HG02571 (cell line): ENCODE data around the gene PAK5.

Source experiments
- ATAC-seq: cut with Tn5 transposase; IDR thresholded peaks from one replicate; pipeline ENCODE4 v1.9.1; 2021; ENCODE audit warnings: mild to moderate bottlenecking, moderate library complexity; ENCODE audit not compliant: unreplicated experiment

The PAK5 gene

DNA sequence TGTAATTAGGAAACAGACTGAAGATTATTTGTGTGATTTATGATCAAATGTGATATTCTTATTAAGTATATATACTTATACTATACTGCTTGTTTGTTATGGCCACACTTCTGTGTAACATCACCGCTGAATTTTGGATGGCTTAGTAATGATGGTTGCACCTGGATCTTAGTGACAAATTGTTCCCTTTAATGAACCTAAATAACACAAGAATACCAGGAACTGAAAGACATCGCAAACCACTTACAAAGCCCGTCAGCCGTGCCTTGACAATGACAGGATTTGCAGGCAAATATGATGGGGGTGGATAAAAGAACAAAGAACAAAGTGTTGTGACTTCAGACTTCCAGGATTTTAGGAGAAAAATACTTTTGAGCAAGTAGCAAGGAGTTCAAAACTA lies 257.4 kb downstream of the PAK5 start:
- ATAC-seq, result no peak

DNA sequence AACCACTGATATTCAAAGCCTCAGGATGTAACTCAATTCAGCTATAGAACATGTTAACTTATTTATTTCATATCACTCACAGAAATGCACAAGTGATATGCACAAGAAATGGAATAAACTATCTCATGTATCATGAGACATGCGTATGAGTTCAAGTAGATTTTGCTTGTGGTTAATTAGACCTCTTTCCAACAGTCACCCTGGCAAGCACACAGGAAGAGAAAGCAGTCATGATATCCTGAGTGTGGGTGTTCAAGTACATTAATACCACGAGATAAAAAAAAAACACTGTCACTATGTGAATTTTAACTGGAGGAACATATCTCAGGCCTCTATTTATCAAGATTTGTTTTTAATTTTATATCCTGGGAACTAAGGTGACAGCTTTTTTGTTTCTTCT lies 260.3 kb downstream of the PAK5 start:
- no peak for ATAC-seq

DNA sequence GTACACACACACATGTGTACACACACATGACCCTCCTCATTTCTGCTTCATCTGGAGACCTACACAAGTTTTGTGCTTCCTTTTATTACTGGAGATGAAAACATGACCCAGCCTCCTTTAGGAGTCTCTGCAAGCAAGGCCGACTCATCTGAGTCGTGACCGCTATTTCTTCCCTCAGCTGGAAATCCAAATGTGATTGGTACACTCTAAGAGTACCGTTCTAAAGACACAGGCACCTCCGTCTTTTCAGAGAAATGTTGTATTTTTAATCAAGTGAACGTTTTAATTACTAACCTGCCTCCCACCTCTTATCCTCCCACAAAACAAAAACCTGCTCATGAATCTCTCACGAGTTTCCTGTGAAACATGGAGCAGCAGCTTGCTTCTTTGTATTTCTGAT lies 261.5 kb downstream of the PAK5 start:
- ATAC-seq, result no peak

DNA sequence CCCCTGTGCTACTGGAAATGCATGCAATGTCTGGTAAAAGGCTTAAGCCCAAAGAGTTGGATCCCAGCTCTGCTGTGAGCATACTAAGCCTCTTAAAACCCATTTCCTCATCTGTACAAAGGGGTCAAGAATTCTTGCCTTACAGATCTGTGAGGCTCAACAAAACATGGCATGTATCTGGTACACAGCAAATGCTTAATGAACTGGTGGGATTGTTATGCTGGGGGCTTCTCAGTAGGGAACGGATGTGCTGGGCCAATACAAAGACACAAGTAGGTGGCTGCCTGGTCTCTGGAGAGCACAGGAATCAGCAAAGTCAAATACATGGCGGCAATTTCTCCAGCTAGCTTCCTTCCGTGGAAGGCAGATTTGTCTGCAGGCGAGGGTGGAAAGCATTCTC lies 262.2 kb downstream of the PAK5 start:
- no peak for ATAC-seq

DNA sequence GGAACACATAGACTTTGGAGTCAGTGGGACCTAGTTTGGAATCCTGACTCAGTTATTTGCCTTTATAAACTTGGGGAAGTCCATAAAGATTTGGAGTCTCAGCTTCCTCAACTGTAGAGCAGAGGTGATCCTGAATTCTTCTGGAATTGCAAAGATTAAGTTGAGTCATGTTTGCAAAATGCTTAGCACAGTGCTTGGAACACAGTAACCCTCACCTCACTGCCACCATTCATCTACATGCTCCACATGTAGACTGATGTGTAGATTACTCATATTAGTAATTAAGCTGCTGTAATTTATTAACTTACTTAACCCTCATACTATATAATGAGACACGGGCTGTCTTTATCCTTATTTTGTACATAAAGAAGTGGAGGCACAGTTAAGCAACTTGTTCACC lies 263.0 kb downstream of the PAK5 start:
- no peak for ATAC-seq

DNA sequence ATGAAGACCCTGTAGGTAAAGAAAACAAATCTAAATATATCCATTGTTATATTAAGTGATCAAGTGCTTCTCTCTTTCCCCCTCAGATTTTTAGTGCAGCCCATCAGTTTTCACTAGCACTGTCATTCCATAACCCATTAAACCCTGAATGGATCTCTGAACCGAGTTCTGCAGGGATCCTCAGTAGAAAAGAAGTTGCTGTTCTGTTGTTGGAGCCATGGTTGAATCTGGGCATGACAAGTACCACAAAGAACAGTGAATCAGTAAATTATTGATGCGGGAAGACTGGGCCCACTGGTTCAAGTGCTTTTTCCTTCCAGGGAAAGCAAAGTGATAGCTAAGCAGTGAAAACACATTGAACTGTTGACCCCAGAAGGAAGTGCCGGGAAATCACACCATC lies 264.1 kb downstream of the PAK5 start:
- no peak for ATAC-seq

DNA sequence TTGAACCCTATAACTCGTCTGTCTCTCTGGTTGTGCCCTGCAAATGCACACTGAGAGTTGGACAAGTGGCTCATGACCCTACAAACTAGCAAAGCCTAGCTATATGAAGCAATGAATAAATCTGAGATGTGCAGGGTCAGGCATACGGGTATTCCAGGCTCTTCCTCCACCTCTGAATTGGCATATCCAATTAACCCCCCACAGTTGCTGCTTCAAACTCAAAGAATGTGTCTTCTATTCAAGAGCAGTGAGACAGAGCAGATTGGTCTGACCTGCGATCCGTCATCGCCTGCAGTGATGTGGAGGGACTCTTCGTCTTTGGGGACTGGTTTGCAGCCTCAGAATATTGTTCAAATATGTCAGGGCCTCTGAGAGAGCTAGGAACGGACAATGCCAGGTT lies 264.7 kb downstream of the PAK5 start:
- ATAC-seq, result no peak

DNA sequence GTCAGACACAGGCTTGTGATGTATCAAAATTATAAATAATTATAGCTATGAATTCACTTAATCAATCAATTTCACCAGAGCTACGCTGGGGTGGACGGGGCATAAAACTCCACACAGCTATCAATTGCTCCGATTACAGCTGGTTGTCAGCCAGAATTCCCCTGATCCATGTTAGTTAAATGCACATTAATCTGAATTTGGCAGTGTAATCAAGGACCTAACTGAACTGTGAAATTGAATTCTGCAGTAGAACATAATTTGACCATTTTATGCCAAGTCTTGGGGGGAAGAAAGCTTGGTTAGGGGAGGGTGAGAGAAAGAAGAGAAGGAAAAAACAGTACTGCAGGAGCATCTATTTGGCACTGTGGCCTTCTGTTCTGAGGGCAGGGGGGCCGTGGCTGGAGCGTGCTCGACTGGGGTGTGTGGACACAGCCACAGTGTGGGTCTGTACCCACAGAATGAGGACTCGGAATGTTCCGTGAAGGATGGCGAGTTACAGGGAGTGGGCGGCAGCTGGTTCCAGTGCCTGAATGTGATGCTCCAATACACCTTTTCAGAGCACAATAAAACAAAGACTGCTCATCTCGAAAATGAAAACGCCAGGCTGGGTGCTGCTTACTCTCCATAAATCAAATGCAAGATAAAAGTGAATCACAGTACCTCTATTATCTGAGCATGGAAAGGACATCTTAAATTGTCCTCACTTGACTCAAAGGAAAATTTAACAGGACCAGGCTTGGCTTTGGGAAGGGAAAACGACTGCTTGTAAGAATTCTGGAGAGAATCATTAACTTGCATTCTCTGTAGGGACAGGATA lies 265.3 kb downstream of the PAK5 start:
- no peak for ATAC-seq

DNA sequence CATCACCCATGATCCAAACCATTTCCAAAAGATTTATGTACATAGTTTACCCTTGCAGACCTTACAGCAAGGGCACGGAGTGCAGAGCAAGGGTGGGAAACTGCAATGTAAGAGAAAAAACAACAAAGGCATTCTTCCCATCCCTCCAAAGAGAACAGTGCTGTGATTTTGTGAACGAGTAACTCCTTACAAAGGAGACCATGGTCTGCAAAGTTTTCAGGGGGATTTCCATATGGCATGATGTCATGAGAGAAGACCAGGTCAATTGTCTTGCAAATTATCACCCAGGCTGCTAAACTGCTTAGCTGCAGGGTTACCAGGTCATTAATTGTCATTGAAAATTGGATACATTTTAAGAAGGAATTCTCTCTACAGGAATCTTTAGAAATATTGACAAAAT lies 266.2 kb downstream of the PAK5 start:
- ATAC-seq, result no peak

DNA sequence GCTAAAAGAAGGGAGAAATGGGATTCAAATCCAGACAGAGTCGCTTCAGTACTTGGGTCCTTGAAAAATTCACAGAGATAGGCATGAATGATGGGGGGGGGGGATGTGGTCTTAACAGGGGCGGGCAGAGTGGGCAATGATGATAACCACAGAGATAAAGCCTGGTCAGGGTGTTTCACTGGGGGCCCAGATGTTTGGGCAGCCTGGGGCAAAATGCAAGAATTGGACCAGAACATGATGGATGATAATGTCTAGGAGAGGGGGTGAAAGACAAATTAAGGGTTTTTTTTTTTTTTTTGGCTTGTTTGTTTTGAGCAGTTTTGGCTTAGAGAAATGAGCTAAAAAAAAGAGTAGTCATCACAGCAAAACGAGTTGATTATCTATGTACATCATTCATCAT lies 267.1 kb downstream of the PAK5 start:
- ATAC-seq, result no peak

DNA sequence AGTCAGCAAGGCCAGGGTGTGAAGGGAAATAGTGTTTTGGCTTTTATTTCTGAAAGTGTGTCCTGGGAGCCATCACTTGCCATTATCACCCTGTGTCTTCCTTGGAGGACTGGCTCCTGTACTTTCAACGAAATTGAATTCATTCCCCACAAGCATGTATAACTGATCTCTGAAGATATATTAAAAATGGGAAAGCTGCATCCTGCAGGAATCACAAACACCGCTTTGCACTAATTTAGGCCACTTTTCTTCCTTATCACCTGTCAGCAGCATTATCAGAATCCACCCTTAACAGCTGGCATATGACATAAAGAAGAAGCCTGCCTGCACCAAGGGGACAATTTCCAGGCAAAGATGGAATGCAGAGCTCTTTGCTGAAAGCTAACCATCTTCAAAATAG lies 268.3 kb downstream of the PAK5 start:
- ATAC-seq, result no peak

DNA sequence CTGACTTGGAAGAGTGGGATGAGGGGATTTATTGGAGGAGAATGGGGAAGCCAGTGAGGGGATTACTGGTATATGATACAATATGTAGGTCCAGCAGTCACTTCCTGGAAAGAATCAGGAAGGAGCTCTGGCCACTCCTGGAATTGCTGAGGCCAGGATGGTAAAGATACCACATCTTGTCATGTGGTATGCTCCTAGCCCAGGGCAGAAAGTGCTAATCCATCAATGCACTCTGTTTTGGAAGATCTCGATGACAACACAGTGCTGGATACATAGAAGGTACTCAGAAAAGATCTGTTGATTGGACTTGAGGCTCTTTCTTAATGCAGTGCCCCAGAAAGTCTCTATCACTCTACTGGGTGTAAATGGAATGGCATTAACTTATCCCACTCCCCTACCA lies 271.9 kb downstream of the PAK5 start:
- ATAC-seq, result no peak

DNA sequence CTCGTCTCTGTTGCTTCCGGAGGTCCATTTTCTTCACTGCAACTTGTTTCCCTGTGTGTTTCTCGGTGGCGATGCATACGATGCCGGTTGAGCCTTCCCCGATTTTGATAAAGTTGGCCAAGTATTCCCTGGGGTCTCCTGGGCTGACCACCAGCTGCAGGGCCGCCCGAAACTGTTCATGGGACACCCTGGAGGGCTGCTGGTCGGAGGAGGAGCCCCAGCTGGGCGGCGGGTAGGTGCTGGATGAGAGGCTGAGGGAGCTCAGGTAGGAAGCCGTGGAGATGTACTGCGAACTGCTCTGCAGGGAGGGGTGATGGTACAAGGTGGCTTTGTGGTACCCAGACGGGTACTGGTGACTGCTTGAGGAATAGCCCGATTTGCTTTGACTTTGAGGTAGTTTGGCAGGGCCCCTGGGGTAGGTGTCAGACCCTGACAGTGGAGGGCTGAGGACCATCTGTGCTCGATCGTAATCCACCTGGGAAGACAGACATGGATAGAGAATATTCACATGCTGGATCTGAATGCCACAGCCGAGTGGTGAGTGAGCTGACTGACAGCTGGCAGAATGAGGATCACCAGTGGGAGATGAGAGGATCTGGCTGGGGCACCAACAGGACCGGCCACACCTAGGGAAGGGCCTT lies 272.8 kb downstream of the PAK5 start:
- ATAC-seq, result no peak

DNA sequence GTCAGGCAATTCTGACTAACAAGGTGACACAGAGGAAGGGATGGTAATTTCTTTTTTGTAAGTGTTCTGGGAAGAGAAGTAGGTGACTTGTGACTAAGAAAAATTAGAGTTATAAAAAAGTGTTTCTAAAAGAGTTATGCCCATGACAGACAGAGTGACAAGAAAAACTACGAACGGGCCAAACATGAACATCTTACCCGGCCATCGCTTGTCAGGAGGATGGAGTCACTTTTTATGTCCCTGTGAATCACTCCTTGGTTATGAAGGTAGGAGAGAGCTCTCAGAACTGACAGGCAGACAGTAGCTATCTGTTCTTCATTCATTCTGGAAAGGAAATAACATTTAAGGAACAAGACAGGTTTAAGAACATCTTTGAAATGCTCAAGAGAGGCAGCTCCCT lies 281.5 kb downstream of the PAK5 start:
- no peak for ATAC-seq

DNA sequence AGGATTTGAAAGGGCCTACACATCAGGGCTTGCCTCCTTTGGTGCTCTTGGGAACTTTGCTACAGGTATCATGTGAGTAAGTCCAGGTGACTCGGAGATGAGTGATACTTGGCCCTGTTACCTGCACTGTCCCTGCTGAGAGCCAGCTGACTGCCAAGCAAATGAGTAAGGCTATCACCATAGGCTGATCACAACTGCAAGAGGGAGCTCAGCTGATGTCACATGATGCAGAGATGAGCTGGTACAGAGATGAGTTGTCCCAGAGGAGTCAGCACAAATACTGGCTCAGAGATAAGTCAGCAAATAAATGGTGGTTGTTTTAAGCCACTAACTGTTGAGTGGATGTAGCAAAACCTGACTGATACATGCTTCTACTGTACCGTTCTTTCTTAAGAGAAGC lies 283.1 kb downstream of the PAK5 start:
- no peak for ATAC-seq

DNA sequence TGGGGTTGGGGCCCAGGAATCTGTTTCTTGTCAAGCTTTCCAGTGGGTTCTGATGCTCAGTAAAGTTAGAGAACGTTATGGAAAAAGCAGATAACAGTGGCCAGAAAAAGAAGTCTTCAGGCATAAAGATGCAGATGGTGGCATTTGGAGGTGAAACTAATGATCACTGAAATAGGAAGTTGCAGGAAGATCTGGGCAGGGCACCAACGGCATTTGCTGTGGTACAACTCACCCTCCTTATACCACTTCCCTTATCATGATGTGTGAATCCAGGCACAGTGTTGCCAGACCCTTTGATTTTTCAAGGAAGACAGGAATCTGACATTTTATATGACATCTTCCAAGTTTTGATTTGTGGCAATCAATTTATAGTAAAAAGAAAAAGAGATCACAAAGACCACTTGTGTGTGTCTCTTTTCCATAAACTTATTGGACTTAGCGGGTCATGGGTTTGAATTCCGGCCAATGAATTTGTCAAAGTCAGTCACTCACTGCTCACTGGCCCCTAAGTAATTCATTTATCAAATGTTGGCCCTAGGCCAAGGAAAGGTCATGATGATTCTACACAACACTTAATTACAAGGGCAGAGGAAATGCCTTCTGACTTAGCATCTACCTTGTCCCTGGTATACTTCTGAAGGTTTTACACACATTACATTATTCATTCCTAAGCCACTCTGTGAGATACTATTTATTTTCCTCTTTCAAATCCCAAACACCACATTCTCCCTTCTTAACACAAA lies 286.9 kb downstream of the PAK5 start:
- no peak for ATAC-seq

DNA sequence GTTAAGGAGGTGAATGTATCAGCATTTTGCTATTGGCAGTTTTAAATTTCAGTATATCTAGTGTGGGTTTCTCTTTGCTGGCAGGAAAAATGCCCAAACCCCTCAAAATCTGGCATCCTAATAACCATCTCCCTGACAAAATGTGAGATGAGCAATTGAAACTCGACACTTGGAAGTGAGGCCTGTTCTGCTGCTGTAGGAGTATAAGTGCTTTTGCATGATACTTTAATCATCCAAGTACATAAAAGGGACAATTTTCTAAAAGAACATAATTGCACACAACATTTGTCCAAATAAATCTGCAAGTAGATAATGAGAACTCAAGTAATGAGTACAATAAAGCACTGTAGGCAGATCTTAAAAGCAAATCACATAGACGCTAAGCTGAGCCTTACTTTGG lies 288.0 kb downstream of the PAK5 start:
- ATAC-seq, result no peak

DNA sequence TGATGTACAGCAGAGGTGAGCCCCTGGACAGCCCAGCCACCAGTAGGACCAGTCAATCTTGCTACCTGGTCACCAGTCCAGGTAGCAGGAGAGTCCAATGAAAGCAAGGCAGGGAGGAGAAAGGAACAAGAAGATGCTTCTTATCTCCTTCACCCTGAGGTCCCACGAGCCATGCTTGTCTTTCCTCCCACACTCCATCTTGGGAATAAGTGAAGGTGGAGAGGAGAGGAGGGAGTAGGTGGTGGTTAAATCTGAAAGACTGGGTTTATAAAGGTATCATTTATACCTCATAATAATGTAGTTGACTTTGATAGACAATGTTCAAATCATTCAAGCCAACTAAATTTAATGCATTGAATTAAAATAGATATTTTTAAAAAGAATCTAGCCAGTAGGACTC lies 288.6 kb downstream of the PAK5 start:
- no peak for ATAC-seq

DNA sequence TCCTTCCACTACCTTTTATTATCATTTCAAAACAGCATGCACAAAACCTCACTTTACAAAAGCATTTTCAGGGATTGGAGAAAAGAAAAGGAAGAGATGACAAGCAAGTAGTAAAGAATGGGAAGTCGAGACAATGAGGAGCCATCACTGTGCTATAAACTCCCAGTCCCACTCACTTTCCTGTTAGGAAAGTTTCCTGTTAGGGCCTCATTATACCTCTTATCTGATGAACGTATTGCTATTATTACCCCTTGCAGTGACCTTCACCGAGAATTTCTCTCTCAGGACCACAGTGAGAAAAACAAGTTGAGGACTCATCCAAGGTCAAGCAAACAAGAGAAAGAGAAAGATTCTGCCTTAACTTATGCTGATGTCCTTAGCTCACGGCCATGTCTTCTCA lies 295.7 kb downstream of the PAK5 start:
- ATAC-seq, result no peak

DNA sequence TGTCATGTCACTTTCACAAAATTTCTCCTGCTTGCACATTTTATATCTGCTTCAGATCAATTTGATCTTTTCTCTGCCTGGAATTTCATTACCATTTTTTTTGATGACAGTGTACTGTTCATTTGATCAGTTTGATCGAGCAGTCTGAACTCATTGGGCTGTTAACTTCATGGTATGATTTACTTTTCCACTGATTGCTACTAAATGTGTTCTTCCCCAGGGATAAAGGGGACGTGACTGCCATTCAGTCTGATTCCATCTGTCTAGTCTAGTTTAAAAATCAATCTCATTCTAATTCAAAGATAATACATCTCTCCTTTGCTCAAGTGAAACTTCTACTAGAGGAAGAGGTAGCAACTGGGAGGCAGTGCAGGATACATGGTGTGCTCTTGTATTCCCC lies 303.4 kb downstream of the PAK5 start:
- ATAC-seq, result no peak

DNA sequence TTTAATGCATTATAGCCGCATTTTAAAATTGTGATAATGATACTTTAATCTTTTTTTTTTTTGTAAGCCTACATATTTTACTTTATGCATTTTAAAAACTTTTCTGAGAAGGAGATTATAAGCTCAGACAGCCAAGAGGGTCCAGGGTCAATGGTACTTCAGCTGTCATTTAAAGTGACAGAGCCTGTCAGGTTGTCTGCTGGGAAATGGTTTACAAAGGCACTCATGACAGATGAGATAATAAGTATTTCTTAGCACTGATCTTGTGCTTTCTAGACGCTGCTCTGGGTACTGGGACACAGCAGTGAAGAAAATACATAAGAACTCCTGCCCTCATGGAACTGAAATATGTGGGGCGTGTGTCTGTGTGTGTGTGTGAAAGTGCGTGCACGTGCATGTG lies 304.9 kb downstream of the PAK5 start:
- no peak for ATAC-seq
